Measurements from ENCODE around the gene QSOX1.
"Not testable (repeated sequence)": the region's sequence is repeated elsewhere in the genome, so short reads cannot be mapped to it uniquely, and the experiment has no call there.

QSOX1 gene, protein sequence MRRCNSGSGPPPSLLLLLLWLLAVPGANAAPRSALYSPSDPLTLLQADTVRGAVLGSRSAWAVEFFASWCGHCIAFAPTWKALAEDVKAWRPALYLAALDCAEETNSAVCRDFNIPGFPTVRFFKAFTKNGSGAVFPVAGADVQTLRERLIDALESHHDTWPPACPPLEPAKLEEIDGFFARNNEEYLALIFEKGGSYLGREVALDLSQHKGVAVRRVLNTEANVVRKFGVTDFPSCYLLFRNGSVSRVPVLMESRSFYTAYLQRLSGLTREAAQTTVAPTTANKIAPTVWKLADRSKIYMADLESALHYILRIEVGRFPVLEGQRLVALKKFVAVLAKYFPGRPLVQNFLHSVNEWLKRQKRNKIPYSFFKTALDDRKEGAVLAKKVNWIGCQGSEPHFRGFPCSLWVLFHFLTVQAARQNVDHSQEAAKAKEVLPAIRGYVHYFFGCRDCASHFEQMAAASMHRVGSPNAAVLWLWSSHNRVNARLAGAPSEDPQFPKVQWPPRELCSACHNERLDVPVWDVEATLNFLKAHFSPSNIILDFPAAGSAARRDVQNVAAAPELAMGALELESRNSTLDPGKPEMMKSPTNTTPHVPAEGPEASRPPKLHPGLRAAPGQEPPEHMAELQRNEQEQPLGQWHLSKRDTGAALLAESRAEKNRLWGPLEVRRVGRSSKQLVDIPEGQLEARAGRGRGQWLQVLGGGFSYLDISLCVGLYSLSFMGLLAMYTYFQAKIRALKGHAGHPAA

DNA sequence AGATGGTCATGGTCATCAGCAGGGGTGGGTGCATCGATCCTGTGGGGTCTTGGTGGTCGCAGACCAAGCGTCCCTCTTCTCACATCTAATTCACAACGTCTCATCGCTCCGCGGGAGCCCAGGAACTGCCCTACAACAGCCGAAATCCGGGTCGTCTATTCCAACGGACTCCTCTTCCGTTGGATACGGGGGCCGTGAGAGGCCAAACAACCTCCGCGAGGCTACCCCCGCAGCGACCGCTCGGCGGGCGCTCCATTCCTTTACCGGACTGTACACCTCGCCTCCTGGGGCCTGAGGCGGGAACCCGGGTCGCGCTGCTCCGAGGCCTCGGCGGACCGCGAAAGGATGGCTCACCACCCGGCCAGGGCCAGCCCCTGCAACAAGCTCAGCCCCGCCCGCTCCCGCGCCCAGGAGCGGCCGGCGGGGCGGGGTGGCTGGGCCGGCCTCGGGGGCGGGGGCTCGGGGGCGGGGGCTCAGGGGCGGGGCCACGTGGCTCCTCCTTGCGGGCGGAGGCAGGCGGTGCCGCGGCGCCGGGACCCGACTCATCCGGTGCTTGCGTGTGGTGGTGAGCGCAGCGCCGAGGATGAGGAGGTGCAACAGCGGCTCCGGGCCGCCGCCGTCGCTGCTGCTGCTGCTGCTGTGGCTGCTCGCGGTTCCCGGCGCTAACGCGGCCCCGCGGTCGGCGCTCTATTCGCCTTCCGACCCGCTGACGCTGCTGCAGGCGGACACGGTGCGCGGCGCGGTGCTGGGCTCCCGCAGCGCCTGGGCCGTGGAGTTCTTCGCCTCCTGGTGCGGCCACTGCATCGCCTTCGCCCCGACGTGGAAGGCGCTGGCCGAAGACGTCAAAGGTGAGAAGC, at the start of gene QSOX1:
TSS of gene QSOX1 (plus strand) at position 545 of the 857 bp plus-strand sequence. CDS start at position 584, 39 bp downstream.
- peak; percentile 76 for DNase-seq (ENCODE audit: low read depth)

- DNase-seq (ENCODE audit: low read depth): no peak
Observed at GRCh38 chr1:180112091-180112490, 42.6 kb upstream of the QSOX1 start.

DNA sequence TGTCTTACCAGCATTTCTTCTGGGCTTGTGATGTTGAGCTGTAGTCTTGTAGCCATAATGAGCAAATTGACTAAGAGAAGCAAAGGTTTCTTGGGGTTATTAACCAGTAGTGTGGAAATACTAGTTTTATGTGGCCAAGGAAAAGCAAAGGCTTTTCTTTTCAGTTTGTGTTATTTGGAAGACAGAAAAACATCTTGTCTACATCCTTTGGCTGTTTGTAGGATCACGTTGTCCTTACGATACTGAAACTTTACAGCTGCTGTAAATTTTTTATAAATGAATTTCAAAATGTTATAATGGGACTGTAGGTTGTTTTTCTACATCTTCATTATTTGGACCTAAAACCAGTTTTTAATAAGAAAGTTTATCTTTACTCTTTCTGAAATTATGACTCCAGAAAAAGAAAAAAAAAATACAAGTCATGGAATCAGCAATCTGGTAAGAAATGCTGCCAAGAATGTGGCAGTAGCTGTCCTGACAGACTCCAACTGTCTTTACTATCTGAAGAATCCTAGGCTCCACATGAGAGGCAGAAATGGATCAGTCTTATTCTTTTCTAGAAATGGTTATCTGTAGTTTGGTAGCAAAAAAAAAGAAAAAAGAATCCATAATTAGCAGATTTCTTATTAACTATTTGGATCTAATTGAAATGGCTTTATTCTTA, 41.6 kb upstream of the QSOX1 start:
- no peak for DNase-seq (ENCODE audit: low read depth)

DNA sequence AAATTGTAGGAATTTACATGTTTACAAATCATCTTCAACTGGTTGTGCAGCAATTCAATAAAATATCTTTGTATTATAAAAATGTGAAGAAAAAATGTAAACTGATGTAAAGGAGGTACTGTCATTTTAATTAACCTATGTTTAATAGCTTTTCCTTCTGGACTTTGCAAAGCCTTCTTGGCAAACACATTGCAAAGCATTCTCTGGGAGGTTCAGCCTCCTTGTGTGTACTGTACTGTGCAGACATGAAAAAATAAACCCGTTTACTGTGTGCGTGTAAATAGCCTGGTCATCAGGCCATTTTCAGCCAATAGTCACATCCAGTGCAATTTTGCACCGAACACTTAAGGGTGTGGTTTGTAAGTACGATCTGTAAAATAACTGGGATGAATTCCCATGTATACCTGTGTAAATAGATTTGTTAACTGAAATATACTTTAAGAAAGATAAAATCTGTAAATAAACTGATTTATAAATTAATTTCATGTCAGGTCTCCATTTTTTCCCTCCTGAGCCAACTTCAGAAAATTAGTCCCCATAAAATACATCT, 40.2 kb upstream of the QSOX1 start:
- no peak for DNase-seq (ENCODE audit: low read depth)

GRCh38 chr1:180116964-180117763, 37.5 kb upstream of the QSOX1 start:
- DNase-seq (ENCODE audit: low read depth): no peak

- DNase-seq (ENCODE audit: low read depth): peak; percentile 59
Observed at GRCh38 chr1:180117764-180118116, 36.9 kb upstream of the QSOX1 start.

- no peak for DNase-seq (ENCODE audit: low read depth)
Observed at GRCh38 chr1:180119837-180120236, 34.8 kb upstream of the QSOX1 start.

DNA sequence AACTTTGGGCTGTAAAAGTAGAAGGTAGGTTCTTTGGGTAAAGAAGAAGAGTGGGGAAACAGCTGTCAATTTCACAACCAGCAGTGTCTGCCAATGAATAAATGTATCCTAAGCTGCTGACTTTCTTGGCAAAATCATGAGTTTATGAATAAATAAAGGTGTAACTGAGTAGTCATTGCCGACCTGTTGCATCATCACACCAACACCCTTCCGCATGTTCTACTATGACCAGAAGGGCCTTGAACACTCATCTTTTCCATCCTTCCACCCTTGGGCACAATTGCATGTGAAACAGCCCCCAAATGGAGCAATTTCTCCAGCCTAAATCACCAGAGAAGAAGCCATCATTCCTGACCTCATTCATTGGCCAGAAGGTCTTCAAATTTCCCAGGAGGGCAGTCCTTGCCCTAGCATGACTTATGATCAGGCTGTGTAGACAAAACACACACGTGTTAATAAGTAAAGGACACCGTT, 31.2 kb upstream of the QSOX1 start:
- peak; percentile 26 for DNase-seq (ENCODE audit: low read depth)

DNA sequence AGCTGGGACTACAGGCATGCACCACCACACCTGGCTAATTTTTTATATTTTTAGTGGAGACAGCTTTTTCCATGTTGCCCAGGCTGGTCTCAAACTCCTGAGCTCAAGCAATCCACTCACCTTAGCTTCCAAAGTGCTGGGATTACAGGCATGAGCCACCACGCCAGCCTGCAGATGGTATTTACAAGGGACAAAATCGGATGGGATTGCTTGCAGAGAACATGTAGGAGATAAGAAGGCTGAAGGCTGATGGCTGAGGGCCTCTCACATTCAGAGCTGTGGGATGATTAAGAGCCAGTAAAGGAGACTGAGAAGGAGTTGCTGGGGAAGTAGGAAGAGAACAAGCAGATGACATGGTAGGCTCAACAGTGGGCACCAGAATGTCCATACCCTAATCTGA, 24.0 kb upstream of the QSOX1 start:
- DNase-seq (ENCODE audit: low read depth): no peak

- peak; percentile 81 for DNase-seq (ENCODE audit: low read depth)
Observed at GRCh38 chr1:180131510-180131909, 23.2 kb upstream of the QSOX1 start.

DNA sequence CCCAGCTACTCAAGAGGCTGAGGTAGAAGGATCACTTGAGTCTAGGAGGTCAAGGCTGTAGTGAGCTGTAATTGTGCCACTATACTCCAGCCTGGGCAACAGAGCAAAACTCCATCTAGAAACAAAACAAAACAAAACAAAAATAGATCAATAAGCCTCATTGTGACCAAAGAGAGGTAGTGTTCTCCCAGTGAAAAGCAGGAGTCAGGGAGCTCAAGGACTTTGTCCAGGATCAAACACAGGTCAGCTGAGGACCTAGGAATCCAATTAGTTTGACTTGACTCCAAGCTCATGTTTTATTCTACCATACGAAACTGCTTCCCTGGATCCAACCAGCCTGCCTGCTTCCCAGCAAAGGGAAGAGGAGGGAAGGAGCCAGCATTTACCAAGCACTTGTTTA, 21.5 kb upstream of the QSOX1 start:
- DNase-seq (ENCODE audit: low read depth): no peak

DNA sequence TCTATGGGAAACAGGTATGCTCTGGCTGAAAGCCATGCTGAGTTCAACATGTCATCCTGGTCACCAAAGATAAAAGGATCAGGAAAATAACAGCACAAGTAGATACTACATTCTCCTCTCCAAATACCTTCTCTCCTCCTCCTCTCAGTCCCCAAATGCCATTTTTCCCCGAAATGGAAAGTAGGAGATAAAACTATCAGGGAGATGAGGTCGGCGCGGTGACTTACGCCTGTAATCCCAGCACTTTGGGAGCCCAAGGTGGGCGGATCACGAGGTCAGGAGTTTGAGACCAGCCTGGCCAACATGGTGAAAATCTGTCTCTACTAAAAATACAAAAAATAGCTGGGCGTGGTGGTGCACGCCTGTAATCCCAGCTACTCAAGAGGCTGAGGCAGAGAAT, 21.0 kb upstream of the QSOX1 start:
- not testable (repeated sequence) for DNase-seq (ENCODE audit: low read depth)

DNA sequence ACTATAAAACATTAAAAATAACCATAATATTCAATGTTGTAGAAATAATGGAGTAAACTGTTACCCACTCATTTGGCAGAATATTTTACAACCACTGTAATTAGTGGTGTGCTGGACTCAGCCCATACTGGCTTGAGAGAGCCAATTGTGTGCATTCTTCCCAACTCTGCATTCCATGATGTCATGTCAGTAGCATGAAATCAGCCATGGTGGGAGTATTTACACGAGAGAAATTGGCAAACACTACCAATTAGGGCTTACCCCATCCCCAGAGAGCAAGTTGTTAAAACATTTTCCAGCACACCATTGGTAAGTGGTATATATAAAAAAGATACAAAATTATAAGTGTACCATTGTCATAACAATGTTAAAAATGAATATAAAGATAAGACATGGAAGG, 19.1 kb upstream of the QSOX1 start:
- DNase-seq (ENCODE audit: low read depth): no peak

DNA sequence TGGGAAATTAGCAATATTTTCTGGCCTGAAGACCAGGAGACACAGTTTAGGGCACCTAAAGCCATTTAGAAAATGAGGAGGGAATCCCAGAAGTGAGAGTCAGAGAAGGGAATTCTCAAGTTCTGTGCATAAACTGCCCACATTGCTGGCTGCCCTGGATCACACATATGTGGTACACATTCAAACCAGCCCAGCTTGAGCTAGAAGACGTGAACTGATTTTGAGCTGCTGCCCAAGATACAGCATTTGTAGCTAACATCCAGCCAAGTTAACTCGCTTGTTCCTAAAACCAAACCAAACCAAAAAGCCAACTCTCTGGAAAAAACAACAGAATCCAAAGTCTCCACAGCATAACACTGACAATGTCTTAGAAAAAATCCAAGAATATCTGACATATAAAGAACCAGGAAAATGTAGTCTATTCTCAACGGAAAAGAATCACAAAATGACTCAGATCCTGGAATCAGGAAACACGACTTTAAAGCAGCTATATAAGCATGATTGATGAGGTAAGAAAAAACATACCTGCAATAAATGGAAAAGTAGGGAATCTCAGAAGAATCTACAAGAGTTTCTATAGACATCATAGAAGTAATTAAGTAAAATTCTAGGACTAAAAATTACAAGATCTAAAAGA, 18.2 kb upstream of the QSOX1 start:
- no peak for DNase-seq (ENCODE audit: low read depth)

- no peak for DNase-seq (ENCODE audit: low read depth)
Observed at GRCh38 chr1:180136968-180137356, 17.7 kb upstream of the QSOX1 start.

DNA sequence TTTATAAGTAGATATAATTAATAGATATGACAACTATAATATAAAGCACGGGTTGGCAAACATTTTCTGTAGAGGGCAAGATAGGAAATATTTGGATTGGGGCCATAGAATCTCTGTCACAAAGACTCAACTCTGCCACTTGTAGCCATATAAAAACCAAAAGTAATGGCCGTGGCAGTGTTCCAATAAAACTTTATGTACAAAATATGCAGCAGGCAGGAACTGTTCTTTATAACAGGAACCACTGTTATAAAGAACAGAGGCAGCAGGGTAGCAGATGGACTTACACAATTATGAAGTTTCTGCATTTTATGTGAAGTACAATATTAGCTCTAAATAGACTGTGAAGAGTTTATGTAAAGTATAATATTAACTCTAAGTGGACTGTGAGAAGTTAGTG, 16.9 kb upstream of the QSOX1 start:
- no peak for DNase-seq (ENCODE audit: low read depth)

GRCh38 chr1:180141381-180141934, 13.2 kb upstream of the QSOX1 start:
- no peak for DNase-seq (ENCODE audit: low read depth)

GRCh38 chr1:180143359-180143758, 11.3 kb upstream of the QSOX1 start:
- DNase-seq (ENCODE audit: low read depth): no peak

DNA sequence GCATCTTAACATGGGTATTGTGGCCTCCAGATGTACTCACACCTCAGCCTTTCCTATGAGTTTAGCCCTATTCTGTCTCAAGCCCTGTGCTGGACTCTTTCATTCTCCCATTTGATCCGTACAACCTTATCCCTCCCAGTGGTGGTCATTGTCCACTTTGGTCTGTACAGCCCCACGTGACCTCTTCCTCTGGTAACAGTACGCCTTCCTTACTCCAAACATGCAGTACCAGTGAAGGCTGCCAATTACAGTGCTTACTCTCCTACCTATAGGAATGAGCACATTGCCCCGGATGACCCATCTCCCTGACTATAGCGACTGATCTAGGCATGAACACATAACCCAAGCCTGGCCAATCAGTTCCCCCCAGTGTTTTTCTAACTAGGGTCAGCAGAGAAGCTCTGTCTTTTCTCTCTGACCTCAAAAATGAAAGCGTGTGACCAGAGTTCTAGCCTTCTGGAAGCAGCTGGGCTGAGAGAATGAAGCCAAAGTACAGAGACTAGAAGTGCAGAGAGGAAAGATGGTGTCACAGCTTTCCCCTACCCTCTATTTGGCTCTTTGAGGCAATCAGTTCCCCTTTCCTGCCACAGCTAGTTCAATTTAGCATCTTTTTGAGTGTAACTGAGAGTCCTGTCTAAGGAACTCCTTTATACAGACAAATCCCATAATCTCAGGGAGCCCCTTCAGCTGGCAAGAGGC, 9.9 kb upstream of the QSOX1 start:
- DNase-seq (ENCODE audit: low read depth): no peak
